Muscle of leg (tissue), 11 donors: ENCODE results near the gene KCNQ2. TPM values are rescaled to one million over a fixed set of nuclear protein-coding genes. Genes with fewer than 3 reads are reported as not detected.

ENCODE experiments used
- DNase-seq: peaks from one replicate; pipeline ENCODE4 v3.0.0; 2013
- H3K27ac ChIP-seq: one replicate; pipeline ENCODE4 v1.5.1; 2013; ENCODE audit warnings: mild to moderate bottlenecking, low read length, control low read depth
- H3K27me3 ChIP-seq: one replicate; pipeline ENCODE4 v1.6.1; 2013; ENCODE audit warnings: low read length; ENCODE audit not compliant: control insufficient read depth, insufficient read depth
- H3K36me3 ChIP-seq: one replicate; pipeline ENCODE4 v1.6.1; 2013; ENCODE audit warnings: low read length; ENCODE audit not compliant: control insufficient read depth, insufficient read depth
- H3K4me1 ChIP-seq: one replicate; pipeline ENCODE4 v1.6.1; 2013; ENCODE audit warnings: low read length; ENCODE audit not compliant: control insufficient read depth, insufficient read depth
- H3K4me3 ChIP-seq: one replicate; pipeline ENCODE4 v1.5.1; 2013; ENCODE audit warnings: low read length, control low read depth
- H3K9me3 ChIP-seq: replicated peaks from 2 replicates; pipeline ENCODE4 v1.6.1; 2013; ENCODE audit warnings: low read depth, low read length; ENCODE audit not compliant: control insufficient read depth
- WGBS: methylation state at CpG from one replicate; pipeline ENCODE4 v1.1.5; 2013; ENCODE audit warnings: missing lambda C conversion rate; ENCODE audit not compliant: insufficient coverage; 5-methylcytosine and 5-hydroxymethylcytosine counted together
- polyA plus RNA-seq, 8 donors: library from polyadenylated mRNA; unstranded; fragments of 120-200 nt; gene quantifications; one replicate each; pipeline versions ENCODE4 v1.2.1 to v1.2.3, GENCODE V29; 2013; ENCODE audit warnings: inconsistent platforms in 1 of 8, low replicate concordance in 1 of 8; ENCODE audit not compliant: insufficient read length in 8 of 8, insufficient read depth in 1 of 8
- total RNA-seq: library from RNA; stranded (reverse); fragments of 120-200 nt; gene quantifications from one replicate; pipeline ENCODE4 v1.2.4, GENCODE V29; 2013

The KCNQ2 gene
- total and polyA plus RNA-seq, 9 donors: 2.9 to 11.5 (median 6.7) TPM

GRCh38 chr20:63491078-63491477 lies 18.6 kb upstream of the KCNQ2 start:
- H3K27me3 ChIP-seq: peaks cover 48% of the 10 kb centered on the region
- WGBS: 75% methylated on average over 2 of the region's 4 CpGs

GRCh38 chr20:63490416-63490815 lies 18.0 kb upstream of the KCNQ2 start:
- Histone ChIP-seq H3K36me3 (peaks cover 22% of the 10 kb centered on the region), H3K4me3 (no peak overlapping the region), H3K9me3 (no peaks in the 10 kb centered on the region), H3K27ac (no peak overlapping the region), H3K27me3 (peaks cover 42% of the 10 kb centered on the region), H3K4me1 (peaks cover 4% of the 10 kb centered on the region)
- no peak for DNase-seq
- 81% methylated on average over 24 of the region's 24 CpGs for WGBS

More at GRCh38 chr20:63491078-63491477, 18.6 kb upstream of the KCNQ2 start:
- H3K9me3 ChIP-seq: no peaks in the 10 kb centered on the region
- H3K4me3 ChIP-seq: no peak overlapping the region
- H3K4me1 ChIP-seq: peaks cover 9% of the 10 kb centered on the region
- H3K27ac ChIP-seq: no peak overlapping the region
- DNase-seq: no peak
- H3K36me3 ChIP-seq: peaks cover 22% of the 10 kb centered on the region

GRCh38 chr20:63488315-63489251 lies 16.1 kb upstream of the KCNQ2 start:
- no peaks in the 10 kb centered on the region for H3K9me3 ChIP-seq
- H3K4me1 ChIP-seq: peaks cover 8% of the 10 kb centered on the region
- H3K36me3 ChIP-seq: peaks cover 9% of the 10 kb centered on the region
- H3K4me3 ChIP-seq: no peak overlapping the region
- DNase-seq: no peak
- no peak overlapping the region for H3K27ac ChIP-seq
- 8% methylated on average over 73 of the region's 83 CpGs for WGBS
- peaks cover 38% of the 10 kb centered on the region for H3K27me3 ChIP-seq

DNA sequence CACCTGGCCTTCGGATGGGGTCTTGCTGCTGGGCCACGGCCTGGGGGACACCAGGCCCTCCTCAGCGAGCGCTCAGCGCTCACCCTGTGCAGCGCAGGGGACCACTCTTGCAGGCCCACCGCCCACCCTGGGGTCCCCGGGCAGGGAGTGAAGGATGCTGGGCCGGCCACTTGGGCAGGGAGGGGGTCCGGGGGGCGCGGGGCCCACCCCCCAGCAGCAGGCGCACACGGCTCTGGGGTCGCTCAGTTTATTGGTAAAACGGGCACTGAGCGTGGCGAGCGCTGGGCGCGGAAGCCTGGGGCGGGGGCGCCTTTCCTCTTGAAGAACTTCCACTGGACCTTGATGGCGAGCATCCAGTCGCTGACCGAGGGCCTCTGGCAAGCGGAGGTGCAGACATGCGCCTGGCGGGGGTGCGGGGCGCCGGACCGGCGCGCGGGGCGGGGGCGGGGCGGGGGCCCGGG lies 15.4 kb upstream of the KCNQ2 start:
- H3K27me3 ChIP-seq: peaks cover 38% of the 10 kb centered on the region
- H3K36me3 ChIP-seq: peaks cover 5% of the 10 kb centered on the region
- H3K27ac ChIP-seq: no peak overlapping the region
- H3K4me3 ChIP-seq: no peak overlapping the region
- peaks cover 15% of the 10 kb centered on the region for H3K4me1 ChIP-seq
- WGBS: 9% methylated on average over 39 of the region's 40 CpGs
- DNase-seq: no peak
- no peaks in the 10 kb centered on the region for H3K9me3 ChIP-seq

- 62% methylated on average over 7 of the region's 14 CpGs for WGBS
- H3K4me3 ChIP-seq: no peak overlapping the region
- H3K27me3 ChIP-seq: peaks cover 42% of the 10 kb centered on the region
- peaks cover 21% of the 10 kb centered on the region for H3K4me1 ChIP-seq
- peaks cover under 1% of the 10 kb centered on the region for H3K36me3 ChIP-seq
- no peaks in the 10 kb centered on the region for H3K9me3 ChIP-seq
- no peak overlapping the region for H3K27ac ChIP-seq
- no peak for DNase-seq
Observed at GRCh38 chr20:63487116-63487764, 14.8 kb upstream of the KCNQ2 start.

- H3K4me1 ChIP-seq: peaks cover 26% of the 10 kb centered on the region
- no peak for DNase-seq
- no peak overlapping the region for H3K27ac ChIP-seq
- no peaks in the 10 kb centered on the region for H3K9me3 ChIP-seq
- H3K27me3 ChIP-seq: peaks cover 51% of the 10 kb centered on the region
- no peak overlapping the region for H3K4me3 ChIP-seq
- WGBS: 87% methylated on average over 15 of the region's 17 CpGs
- H3K36me3 ChIP-seq: no peaks in the 10 kb centered on the region
Observed at GRCh38 chr20:63486300-63486855, 13.9 kb upstream of the KCNQ2 start.

- WGBS: 37% methylated on average over 12 of the region's 18 CpGs
- peaks cover 52% of the 10 kb centered on the region for H3K27me3 ChIP-seq
Observed at GRCh38 chr20:63484651-63485403, 12.4 kb upstream of the KCNQ2 start.

GRCh38 chr20:63484236-63484635 lies 11.8 kb upstream of the KCNQ2 start:
- H3K36me3 ChIP-seq: no peaks in the 10 kb centered on the region
- peaks cover 26% of the 10 kb centered on the region for H3K4me1 ChIP-seq
- no peak overlapping the region for H3K27ac ChIP-seq
- no peak overlapping the region for H3K4me3 ChIP-seq
- H3K27me3 ChIP-seq: peaks cover 51% of the 10 kb centered on the region
- no peak for DNase-seq
- WGBS: 37% methylated on average over 14 of the region's 17 CpGs
- H3K9me3 ChIP-seq: no peaks in the 10 kb centered on the region

More at GRCh38 chr20:63484651-63485403, 12.4 kb upstream of the KCNQ2 start:
- Histone ChIP-seq H3K36me3 (no peaks in the 10 kb centered on the region), H3K27ac (no peak overlapping the region), H3K4me3 (no peak overlapping the region), H3K4me1 (peaks cover 26% of the 10 kb centered on the region), H3K9me3 (no peaks in the 10 kb centered on the region)
- no peak for DNase-seq

DNA sequence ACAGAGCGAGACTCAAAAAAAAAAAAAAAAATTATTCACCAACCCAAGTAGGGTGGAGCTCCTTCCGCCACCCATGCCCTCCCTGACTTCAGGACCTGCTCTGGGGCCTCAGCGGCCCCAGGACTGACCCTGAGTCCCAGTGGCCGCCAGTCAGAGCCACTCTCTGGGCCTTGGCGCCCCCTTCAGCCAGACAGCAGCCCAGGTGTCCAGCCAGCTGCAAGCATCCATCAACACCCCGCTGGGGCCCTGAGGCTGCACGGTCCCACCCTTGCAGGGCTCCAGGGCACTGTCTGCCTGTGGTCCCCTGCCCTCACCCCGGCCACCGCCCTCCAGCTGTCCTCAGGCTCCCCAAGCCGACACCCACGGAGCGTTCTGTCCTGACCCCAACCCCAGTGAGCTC lies 11.4 kb upstream of the KCNQ2 start:
- Histone ChIP-seq H3K4me3 (no peak overlapping the region), H3K27ac (no peak overlapping the region), H3K9me3 (no peaks in the 10 kb centered on the region), H3K27me3 (peaks cover 51% of the 10 kb centered on the region), H3K4me1 (peaks cover 26% of the 10 kb centered on the region), H3K36me3 (no peaks in the 10 kb centered on the region)
- WGBS: 59% methylated on average over 9 of the region's 12 CpGs
- DNase-seq: no peak
